H1 (cell line): Measurements from ENCODE around the gene ACYP2. TPM values are rescaled to one million over a fixed set of nuclear protein-coding genes. Genes with fewer than 3 reads are reported as not detected.

Source experiments
- CTCF ChIA-PET: fragments of 300-600 bp; sonication (Branson Sonifier 250); formaldehyde crosslinking; loops from one replicate; lab custom pipeline; 2021; ENCODE audit not compliant: partially characterized antibody; lab: Charles Lee
- POLR2A ChIA-PET: fragments of 300-600 bp; sonication (Branson Sonifier 250); formaldehyde crosslinking; loops from one replicate; lab custom pipeline; 2021; ENCODE audit warnings: inconsistent platforms; ENCODE audit not compliant: partially characterized antibody; lab: Charles Lee
- DNase-seq, 2 experiments: peaks; one replicate each; pipeline versions ENCODE4 v3.0.0 to v3.0.0-alpha.2; 2010 to 2022; ENCODE audit warnings: low spot score in 2 of 2, low read depth in 1 of 2, mixed read lengths in 1 of 2
- FAIRE-seq: peaks from 2 replicates; lab custom pipeline; 2011; peaks lifted over from hg19 to GRCh38; lab: Jason Lieb, UNC
- H2AFZ ChIP-seq: 2 replicates; pipeline ENCODE4 v1.8.1; 2012; ENCODE audit warnings: low read length, inconsistent platforms
- H2AK5ac ChIP-seq: 2 replicates; pipeline ENCODE4 v1.6.1; 2013; ENCODE audit warnings: low read depth, low read length
- H2BK120ac ChIP-seq: replicated peaks from 2 replicates; pipeline ENCODE3; 2013; ENCODE audit warnings: low read depth, low read length, inconsistent platforms
- H2BK12ac ChIP-seq: 2 replicates; pipeline ENCODE4 v1.6.1; 2013; ENCODE audit warnings: low read depth, low read length
- H2BK15ac ChIP-seq: 2 replicates; pipeline ENCODE4 v1.6.1; 2013; ENCODE audit warnings: low read length
- H2BK20ac ChIP-seq: 2 replicates; pipeline ENCODE4 v1.6.1; 2013; ENCODE audit warnings: low read length
- H2BK5ac ChIP-seq: 2 replicates; pipeline ENCODE4 v1.6.1; 2013; ENCODE audit warnings: low read depth, low read length
- H3K14ac ChIP-seq: 2 replicates; pipeline ENCODE4 v1.6.1; 2013; ENCODE audit warnings: inconsistent platforms; ENCODE audit not compliant: insufficient read length
- H3K18ac ChIP-seq: 2 replicates; pipeline ENCODE4 v1.6.1; 2013; ENCODE audit warnings: low read length; ENCODE audit errors: extremely low read depth
- H3K23ac ChIP-seq: 2 replicates; pipeline ENCODE4 v1.6.1; 2013; ENCODE audit warnings: inconsistent platforms; ENCODE audit not compliant: insufficient read length
- H3K23me2 ChIP-seq: 2 replicates; pipeline ENCODE4 v1.6.1; 2013; ENCODE audit warnings: low read depth, low read length
- H3K27ac ChIP-seq: 2 replicates; pipeline ENCODE4 v1.6.1; 2011; ENCODE audit warnings: low read depth, low read length, inconsistent platforms
- H3K27me3 ChIP-seq, 4 experiments: replicated peaks in 1 of 4; 1 replicate in 1 of 4; 2 replicates in 3 of 4; pipeline versions ENCODE4 v1.6.1 to v1.8.1; 2011 to 2013; ENCODE audit warnings: low read length in 3 of 4, mild to moderate bottlenecking in 3 of 4, inconsistent platforms in 2 of 4, mixed read lengths in 2 of 4, moderate library complexity in 1 of 4; ENCODE audit not compliant: control insufficient read depth in 3 of 4, insufficient read depth in 3 of 4; ENCODE audit errors: extremely low read depth in 1 of 4
- H3K36me3 ChIP-seq, 4 experiments: 2 replicates each; pipeline versions ENCODE4 v1.6.1 to v1.8.1; 2011 to 2013; ENCODE audit warnings: mild to moderate bottlenecking in 4 of 4, low read length in 3 of 4, moderate library complexity in 2 of 4, control low read depth in 1 of 4, inconsistent platforms in 1 of 4; ENCODE audit not compliant: insufficient read depth in 4 of 4, control insufficient read depth in 2 of 4
- H3K4ac ChIP-seq: replicated peaks from 2 replicates; pipeline ENCODE3; 2013; ENCODE audit warnings: low read length, low read depth, mixed read lengths, inconsistent platforms; ENCODE audit not compliant: insufficient read length
- H3K4me1 ChIP-seq, 4 experiments: replicated peaks in 1 of 4; 1 replicate in 1 of 4; 2 replicates in 3 of 4; pipeline versions ENCODE4 v1.6.1 to v1.8.1; 2011 to 2013; ENCODE audit warnings: low read length in 3 of 4, inconsistent platforms in 2 of 4, mixed read lengths in 1 of 4; ENCODE audit not compliant: insufficient read depth in 4 of 4, control insufficient read depth in 3 of 4
- H3K4me2 ChIP-seq, 2 experiments: 2 replicates each; pipeline versions ENCODE4 v1.6.1 to v1.8.1; 2011 to 2013; ENCODE audit warnings: low read depth in 2 of 2, low read length in 2 of 2, control low read depth in 1 of 2, inconsistent platforms in 1 of 2, mild to moderate bottlenecking in 1 of 2; ENCODE audit not compliant: insufficient read depth in 1 of 2
- H3K4me3 ChIP-seq, 4 experiments: fragments of 200-600, 300-600 bp in 1 of 4; sonication (generic), shearing (Covaris generic), sonication (Bioruptor Twin) in 1 of 4; 2 replicates each; pipeline versions ENCODE4 v1.5.1 to v1.8.1; 2011 to 2016; ENCODE audit warnings: low read length in 4 of 4, low read depth in 3 of 4, control low read depth in 2 of 4, inconsistent platforms in 2 of 4, mild to moderate bottlenecking in 2 of 4, mixed read lengths in 1 of 4, moderate library complexity in 1 of 4; ENCODE audit not compliant: insufficient read depth in 2 of 4; ENCODE audit errors: extremely low read depth in 1 of 4
- H3K56ac ChIP-seq: replicated peaks from 2 replicates; pipeline ENCODE3; 2013; ENCODE audit warnings: low read depth, mild to moderate bottlenecking, mixed read lengths, low read length, inconsistent platforms; ENCODE audit not compliant: insufficient read length
- H3K79me1 ChIP-seq: 2 replicates; pipeline ENCODE4 v1.6.1; 2013; ENCODE audit warnings: low read depth, low read length, control low read depth
- H3K79me2 ChIP-seq, 2 experiments: 2 replicates each; pipeline versions ENCODE4 v1.6.1 to v1.8.1; 2012 to 2013; ENCODE audit warnings: low read length in 2 of 2, mild to moderate bottlenecking in 2 of 2, inconsistent platforms in 1 of 2; ENCODE audit not compliant: insufficient read depth in 2 of 2, control insufficient read depth in 1 of 2
- H3K9ac ChIP-seq, 4 experiments: replicated peaks in 1 of 4; 1 replicate in 1 of 4; 2 replicates in 3 of 4; pipeline versions ENCODE4 v1.6.1 to v1.8.1; 2011 to 2013; ENCODE audit warnings: low read depth in 3 of 4, low read length in 3 of 4, control low read depth in 2 of 4, mild to moderate bottlenecking in 2 of 4, moderate library complexity in 2 of 4, inconsistent platforms in 1 of 4; ENCODE audit errors: extremely low read depth in 1 of 4
- H3K9me3 ChIP-seq, 2 experiments: 2 replicates each; pipeline versions ENCODE4 v1.6.1 to v1.8.1; 2012 to 2013; ENCODE audit warnings: mild to moderate bottlenecking in 2 of 2, moderate library complexity in 2 of 2, control low read depth in 1 of 2, inconsistent platforms in 1 of 2, low read depth in 1 of 2, low read length in 1 of 2, mixed read lengths in 1 of 2; ENCODE audit not compliant: insufficient read depth in 2 of 2
- H4K20me1 ChIP-seq, 2 experiments: replicated peaks in 1 of 2; 2 replicates each; pipeline versions ENCODE3 to v1.8.1; 2011 to 2013; ENCODE audit warnings: inconsistent platforms in 2 of 2, low read length in 2 of 2, mild to moderate bottlenecking in 1 of 2; ENCODE audit not compliant: insufficient read depth in 2 of 2, control insufficient read depth in 1 of 2
- H4K5ac ChIP-seq: 2 replicates; pipeline ENCODE4 v1.6.1; 2013; ENCODE audit warnings: low read length, low read depth, mixed read lengths, inconsistent platforms; ENCODE audit not compliant: insufficient read length
- H4K8ac ChIP-seq: 2 replicates; pipeline ENCODE4 v1.8.0; 2013; ENCODE audit warnings: mild to moderate bottlenecking, moderate library complexity, low read length, inconsistent platforms; ENCODE audit not compliant: insufficient read depth; ENCODE audit errors: extremely low read depth
- H4K91ac ChIP-seq: replicated peaks from 2 replicates; pipeline ENCODE3; 2013; ENCODE audit warnings: low read length, mixed read lengths, inconsistent platforms; ENCODE audit not compliant: insufficient read length
- KDM4A ChIP-seq: IDR thresholded peaks from one replicate; pipeline ENCODE4 v1.7.1; 2012; ENCODE audit warnings: low read depth, mild to moderate bottlenecking, moderate library complexity, low read length, inconsistent platforms; ENCODE audit not compliant: severe bottlenecking
- RFX5 ChIP-seq: IDR thresholded peaks from 2 replicates; pipeline ENCODE4 v1.6.1; 2011; ENCODE audit warnings: low read depth, low read length, improper control_type of control experiment, borderline replicate concordance
- WGBS, 2 experiments: shearing (Covaris generic) in 1 of 2; methylation state at CpG; one replicate each; pipeline versions ENCODE4 v1.1.6 to v1.1.7; 2013 to 2015; ENCODE audit warnings: low lambda C conversion rate in 2 of 2, mixed read lengths in 2 of 2, inconsistent platforms in 1 of 2, low coverage in 1 of 2, missing lambda C conversion rate in 1 of 2; ENCODE audit not compliant: insufficient replicate concordance in 2 of 2, insufficient coverage in 1 of 2, insufficient read length in 1 of 2; ENCODE audit errors: extremely low coverage in 1 of 2, missing lambda C conversion rate in 1 of 2; 5-methylcytosine and 5-hydroxymethylcytosine counted together
- polyA plus RNA-seq, 7 experiments: library from polyadenylated mRNA; depleted of rRNA in 3 of 7; stranded (reverse) in 5 of 7; unstranded in 2 of 7; fragments of >200 nt in 5 of 7; fragments of 200-250 nt in 2 of 7; gene quantifications; 1 replicate in 5 of 7; 2 replicates in 1 of 7; 4 replicates in 1 of 7; pipeline versions ENCODE4 v1.2.1 to v1.2.3, GENCODE V29; 2011 to 2013; ENCODE audit warnings: missing spikeins in 2 of 7, mixed read lengths in 2 of 7
- total RNA-seq: library from RNA; stranded (reverse); fragmentation: NEBNext Ultra II Directional; extraction: Animal tissue kit (Norgen Biotek cat#: 25700); gene quantifications from 2 replicates; pipeline ENCODE4 v1.2.1, GENCODE V29; 2021

ACYP2 gene
- total and polyA plus RNA-seq, 2 of the 8 experiments (the other 6 are each of a cell fraction or from before 2014, with no cell fraction given) = 3.4 to 4.4 TPM

DNA sequence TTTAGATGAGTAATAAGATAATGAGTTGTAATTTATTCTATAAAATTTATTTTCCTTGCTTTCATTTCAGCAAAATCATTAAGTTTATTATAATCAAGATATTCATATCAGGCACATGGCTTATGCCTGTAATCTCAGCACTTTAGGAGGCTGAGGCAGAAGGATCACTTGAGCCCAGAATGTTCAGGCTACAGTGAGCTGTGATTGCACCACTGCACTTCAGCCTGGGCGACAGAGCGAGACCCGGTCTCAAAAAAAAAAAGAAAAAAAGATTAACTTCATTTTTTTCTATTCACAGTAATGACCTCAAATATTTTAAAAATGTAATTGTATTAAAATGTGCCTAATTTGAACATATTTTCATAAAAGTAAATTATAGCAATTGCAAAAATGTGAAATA lies 67.9 kb downstream of the ACYP2 start:
- H3K4me1 ChIP-seq = no peaks in the 10 kb centered on the region
- no peak overlapping the region for H3K56ac ChIP-seq
- no peaks in the 10 kb centered on the region for H3K9me3 ChIP-seq
- H3K4ac ChIP-seq = no peak overlapping the region
- H2BK5ac ChIP-seq = no peak overlapping the region
- H3K4me3 ChIP-seq = no peak overlapping the region
- H4K20me1 ChIP-seq = no peaks in the 10 kb centered on the region
- H4K91ac ChIP-seq = no peak overlapping the region
- H4K5ac ChIP-seq = no peak overlapping the region
- ChIA-PET CTCF (no interaction called here), POLR2A (no interaction called here)
- H3K18ac ChIP-seq = no peak overlapping the region
- DNase-seq = no peak
- H3K27me3 ChIP-seq = no peaks in the 10 kb centered on the region
- no peak overlapping the region for H2BK20ac ChIP-seq
- H3K23me2 ChIP-seq = no peaks in the 10 kb centered on the region
- H3K14ac ChIP-seq = no peak overlapping the region
- no peak overlapping the region for H3K4me2 ChIP-seq
- no peak overlapping the region for H2BK120ac ChIP-seq
- no peak for FAIRE-seq
- H3K79me1 ChIP-seq = no peaks in the 10 kb centered on the region
- no peak overlapping the region for H3K9ac ChIP-seq
- no peak overlapping the region for H3K27ac ChIP-seq
- no peak overlapping the region for H4K8ac ChIP-seq
- H2BK12ac ChIP-seq = no peak overlapping the region
- WGBS, 2 experiments = 96% methylated on average over 3 of the region's 3 CpGs; no CpG with 5 or more reads in 1 of the 2 experiments
- no peak overlapping the region for H2BK15ac ChIP-seq
- no peak overlapping the region for H3K23ac ChIP-seq
- H2AFZ ChIP-seq = no peak overlapping the region
- no peak overlapping the region for H2AK5ac ChIP-seq
- H3K36me3 ChIP-seq = no peaks in the 10 kb centered on the region
- H3K79me2 ChIP-seq = no peaks in the 10 kb centered on the region
- TF ChIP-seq RFX5 (no peak), KDM4A (no peak)
